HL-60 (cell line): ENCODE measurements around the gene BCL2L12.

Experiments
- DNase-seq, 2 experiments: peaks; one replicate each; pipeline ENCODE4 v3.0.0-alpha.2; 2010 to 2020; ENCODE audit warnings: low read depth in 1 of 2, low spot score in 1 of 2
- H3K27ac ChIP-seq: fragments of 250-450 bp; sonication (Bioruptor Pico); replicated peaks from 2 replicates; pipeline ENCODE4 v1.5.1; 2020; ENCODE audit warnings: mild to moderate bottlenecking, moderate library complexity
- H3K27me3 ChIP-seq: fragments of 250-450 bp; sonication (Bioruptor Pico); 2 replicates; pipeline ENCODE4 v1.5.1; 2021; ENCODE audit warnings: mild to moderate bottlenecking, moderate library complexity; ENCODE audit not compliant: insufficient read depth, poor library complexity, severe bottlenecking
- H3K4me3 ChIP-seq: replicated peaks from 2 replicates; pipeline ENCODE4 v1.5.1; 2011; ENCODE audit warnings: mild to moderate bottlenecking, control low read depth, low read length; ENCODE audit not compliant: insufficient read depth
- CTCF ChIP-seq: IDR thresholded peaks from one replicate; pipeline ENCODE4 v1.5.1; 2011; ENCODE audit warnings: low read length, control low read depth, inconsistent platforms; ENCODE audit not compliant: insufficient read depth
- GABPA ChIP-seq: IDR thresholded peaks from 2 replicates; pipeline ENCODE4 v1.6.1; 2012; ENCODE audit warnings: low read depth
- POLR2AphosphoS5 ChIP-seq: IDR thresholded peaks from 2 replicates; pipeline ENCODE4 v1.6.1; 2012; ENCODE audit warnings: low read depth
- SPI1 ChIP-seq: IDR thresholded peaks from 2 replicates; pipeline ENCODE4 v1.6.1; 2012; ENCODE audit warnings: low read depth, mild to moderate bottlenecking, borderline replicate concordance
- TF ChIP-seq, protein P1 (sequence below): IDR thresholded peaks from 2 replicates; pipeline ENCODE4 v1.6.1; 2012; ENCODE audit warnings: low read depth; ENCODE audit not compliant: insufficient replicate concordance

Gene BCL2L12

GRCh38 chr19:49658566-49659442 lies 6.9 kb upstream of the BCL2L12 start:
- TF ChIP-seq POLR2AphosphoS5 (no peak), CTCF (no peak), SPI1 (no peak), GABPA (no peak)
- TF ChIP-seq, protein P1, sequence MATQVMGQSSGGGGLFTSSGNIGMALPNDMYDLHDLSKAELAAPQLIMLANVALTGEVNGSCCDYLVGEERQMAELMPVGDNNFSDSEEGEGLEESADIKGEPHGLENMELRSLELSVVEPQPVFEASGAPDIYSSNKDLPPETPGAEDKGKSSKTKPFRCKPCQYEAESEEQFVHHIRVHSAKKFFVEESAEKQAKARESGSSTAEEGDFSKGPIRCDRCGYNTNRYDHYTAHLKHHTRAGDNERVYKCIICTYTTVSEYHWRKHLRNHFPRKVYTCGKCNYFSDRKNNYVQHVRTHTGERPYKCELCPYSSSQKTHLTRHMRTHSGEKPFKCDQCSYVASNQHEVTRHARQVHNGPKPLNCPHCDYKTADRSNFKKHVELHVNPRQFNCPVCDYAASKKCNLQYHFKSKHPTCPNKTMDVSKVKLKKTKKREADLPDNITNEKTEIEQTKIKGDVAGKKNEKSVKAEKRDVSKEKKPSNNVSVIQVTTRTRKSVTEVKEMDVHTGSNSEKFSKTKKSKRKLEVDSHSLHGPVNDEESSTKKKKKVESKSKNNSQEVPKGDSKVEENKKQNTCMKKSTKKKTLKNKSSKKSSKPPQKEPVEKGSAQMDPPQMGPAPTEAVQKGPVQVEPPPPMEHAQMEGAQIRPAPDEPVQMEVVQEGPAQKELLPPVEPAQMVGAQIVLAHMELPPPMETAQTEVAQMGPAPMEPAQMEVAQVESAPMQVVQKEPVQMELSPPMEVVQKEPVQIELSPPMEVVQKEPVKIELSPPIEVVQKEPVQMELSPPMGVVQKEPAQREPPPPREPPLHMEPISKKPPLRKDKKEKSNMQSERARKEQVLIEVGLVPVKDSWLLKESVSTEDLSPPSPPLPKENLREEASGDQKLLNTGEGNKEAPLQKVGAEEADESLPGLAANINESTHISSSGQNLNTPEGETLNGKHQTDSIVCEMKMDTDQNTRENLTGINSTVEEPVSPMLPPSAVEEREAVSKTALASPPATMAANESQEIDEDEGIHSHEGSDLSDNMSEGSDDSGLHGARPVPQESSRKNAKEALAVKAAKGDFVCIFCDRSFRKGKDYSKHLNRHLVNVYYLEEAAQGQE: no peak
- DNase-seq: no peak
- Histone ChIP-seq H3K27me3 (no peaks in the 10 kb centered on the region), H3K27ac (no peak overlapping the region), H3K4me3 (no peak overlapping the region)

DNA sequence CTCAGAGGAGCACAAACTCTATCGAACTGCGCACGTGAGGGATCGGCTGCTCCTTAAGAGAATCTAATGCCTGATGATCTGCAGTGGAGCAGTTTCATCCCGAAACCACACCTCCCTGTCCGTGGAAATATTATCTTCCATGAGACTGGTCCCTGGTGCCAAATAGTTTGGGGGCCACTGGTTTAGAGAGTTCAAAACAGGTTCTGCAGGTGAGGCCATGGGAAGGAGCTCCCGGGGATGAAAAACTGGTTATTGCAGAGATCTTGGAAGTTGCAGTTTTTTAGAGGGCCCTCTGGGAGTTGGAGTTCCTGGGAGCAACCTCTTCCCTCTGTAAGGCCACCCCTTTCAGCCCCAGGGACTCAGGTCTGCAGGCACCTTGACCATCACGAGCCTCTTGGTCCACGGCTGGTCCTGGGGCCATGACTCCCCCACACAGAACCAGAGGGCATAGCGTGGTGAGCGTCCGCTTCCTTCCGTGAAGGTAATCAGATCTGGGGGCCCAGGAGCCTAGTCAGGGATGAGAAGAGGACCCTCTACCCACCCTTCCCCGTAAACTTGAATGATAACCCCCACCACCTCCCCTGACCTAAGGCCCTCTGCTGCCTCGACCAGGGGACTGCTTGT lies 5.3 kb upstream of the BCL2L12 start:
- Histone ChIP-seq H3K4me3 (no peak overlapping the region), H3K27me3 (no peaks in the 10 kb centered on the region), H3K27ac (no peak overlapping the region)
- no peak for DNase-seq
- TF ChIP-seq POLR2AphosphoS5: peak; percentile 4; the same call in 1 of the 2 replicates
- TF ChIP-seq, protein P1: no peak

GRCh38 chr19:49662011-49662410 lies 3.7 kb upstream of the BCL2L12 start:
- H3K27ac ChIP-seq: no peak overlapping the region
- TF ChIP-seq, protein P1: no peak
- no peak for TF ChIP-seq CTCF
- no peak for TF ChIP-seq GABPA
- TF ChIP-seq POLR2AphosphoS5: no peak
- no peaks in the 10 kb centered on the region for H3K27me3 ChIP-seq
- no peak for DNase-seq
- H3K4me3 ChIP-seq: no peak overlapping the region
